HG03103 (cell line): ENCODE data around the gene FBXL3.
"Not testable (repeated sequence)": the region's sequence is repeated elsewhere in the genome, so short reads cannot be mapped to it uniquely, and the experiment has no call there.

Experiments
- ATAC-seq: cut with Tn5 transposase; IDR thresholded peaks from one replicate; pipeline ENCODE4 v1.9.1; 2021; ENCODE audit warnings: low read depth; ENCODE audit not compliant: unreplicated experiment

The FBXL3 gene

GRCh38 chr13:76991796-76992547, 35.0 kb downstream of the FBXL3 start, which contains the start of gene CLN5:
TSS of gene CLN5 (plus strand) at chr13:76992081. CDS start at chr13:76992099, 18 bp downstream.
- ATAC-seq, result peak; percentile 95

- peak; percentile 49 for ATAC-seq
These were observed 35.5 kb downstream of the FBXL3 start for GRCh38 chr13:76991432-76991795.

GRCh38 chr13:76983676-76984075, 43.3 kb downstream of the FBXL3 start:
- ATAC-seq, result no peak

GRCh38 chr13:76982061-76982460, 44.9 kb downstream of the FBXL3 start:
- no peak for ATAC-seq

- ATAC-seq, result peak; percentile 100
These were observed 46.8 kb downstream of the FBXL3 start for GRCh38 chr13:76980075-76980718.

GRCh38 chr13:76976929-76977328, 50.0 kb downstream of the FBXL3 start:
- ATAC-seq, result no peak

- no peak for ATAC-seq
These were observed 50.5 kb downstream of the FBXL3 start for GRCh38 chr13:76976490-76976889.

- ATAC-seq, result no peak
These were observed 51.1 kb downstream of the FBXL3 start for GRCh38 chr13:76975863-76976262.

GRCh38 chr13:76974618-76974975, 52.4 kb downstream of the FBXL3 start:
- no peak for ATAC-seq

- no peak for ATAC-seq
These were observed 52.9 kb downstream of the FBXL3 start for GRCh38 chr13:76973920-76974617.

GRCh38 chr13:76971851-76972829, 54.8 kb downstream of the FBXL3 start:
- no peak for ATAC-seq

GRCh38 chr13:76971215-76971614, 55.7 kb downstream of the FBXL3 start:
- ATAC-seq, result peak; percentile 69

GRCh38 chr13:76969488-76970365, 57.2 kb downstream of the FBXL3 start:
- ATAC-seq, result no peak

GRCh38 chr13:76968041-76968440, 58.9 kb downstream of the FBXL3 start:
- ATAC-seq, result no peak

GRCh38 chr13:76967031-76967430, 59.9 kb downstream of the FBXL3 start:
- ATAC-seq, result no peak

- no peak for ATAC-seq
These were observed 61.1 kb downstream of the FBXL3 start for GRCh38 chr13:76965759-76966421.

GRCh38 chr13:76959734-76960133, 67.2 kb downstream of the FBXL3 start:
- not testable (repeated sequence) for ATAC-seq

GRCh38 chr13:76958841-76959432, 68.0 kb downstream of the FBXL3 start:
- no peak for ATAC-seq

- ATAC-seq, result no peak
These were observed 71.3 kb downstream of the FBXL3 start for GRCh38 chr13:76955661-76956060.
